Measurements from ENCODE around the gene RGS6. TPM values are rescaled to one million over a fixed set of nuclear protein-coding genes. Genes with fewer than 3 reads are reported as not detected.

The RGS6 gene
- total RNA-seq, 1 experiment from 2014 or later, result not detected

GRCh38 chr14:72433511-72433910 is 501.3 kb downstream of the RGS6 start:
- no peaks in the 10 kb centered on the region for H3K27me3 ChIP-seq
- H3K9me3 ChIP-seq (replicated peaks), result no peaks in the 10 kb centered on the region
- H3K4me3 ChIP-seq, result no peak overlapping the region
- no peaks in the 10 kb centered on the region for H3K36me3 ChIP-seq
- no peaks in the 10 kb centered on the region; the same call in 1 of the 2 replicates for H3K4me1 ChIP-seq
- H3K27ac ChIP-seq, result no peak overlapping the region
- DNase-seq, result no peak

GRCh38 chr14:72434856-72435255 is 502.6 kb downstream of the RGS6 start:
- no peaks in the 10 kb centered on the region; the same call in 1 of the 2 replicates for H3K4me1 ChIP-seq
- no peaks in the 10 kb centered on the region for H3K27me3 ChIP-seq
- H3K9me3 ChIP-seq (replicated peaks), result no peaks in the 10 kb centered on the region
- no peak overlapping the region for H3K27ac ChIP-seq
- no peak overlapping the region for H3K4me3 ChIP-seq
- no peaks in the 10 kb centered on the region for H3K36me3 ChIP-seq
- no peak for DNase-seq

DNA sequence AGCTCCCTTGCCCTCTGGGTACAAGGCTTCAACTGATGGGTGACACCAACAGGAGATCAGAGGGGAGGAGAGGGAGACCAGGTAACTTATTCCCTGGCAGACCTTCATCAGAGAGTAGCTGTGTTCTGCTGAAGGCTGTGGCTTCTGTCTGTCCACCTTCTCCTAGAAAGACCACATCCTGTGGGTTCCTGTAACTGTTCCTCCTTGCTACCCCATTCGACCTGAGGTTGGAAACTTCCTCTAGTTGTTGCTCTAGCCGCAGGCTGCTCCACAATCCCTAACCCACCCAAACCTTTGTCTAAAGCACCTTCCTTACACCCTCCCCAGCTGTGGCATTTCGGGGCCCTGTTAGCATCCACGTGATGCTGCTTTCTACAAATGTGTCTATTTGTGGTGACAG is 507.5 kb downstream of the RGS6 start:
- Histone ChIP-seq H3K9me3 (replicated peaks) (no peaks in the 10 kb centered on the region), H3K4me1 (no peaks in the 10 kb centered on the region), H3K36me3 (no peaks in the 10 kb centered on the region), H3K27ac (no peak overlapping the region), H3K4me3 (no peak overlapping the region), H3K27me3 (no peaks in the 10 kb centered on the region)
- no peak for DNase-seq

DNA sequence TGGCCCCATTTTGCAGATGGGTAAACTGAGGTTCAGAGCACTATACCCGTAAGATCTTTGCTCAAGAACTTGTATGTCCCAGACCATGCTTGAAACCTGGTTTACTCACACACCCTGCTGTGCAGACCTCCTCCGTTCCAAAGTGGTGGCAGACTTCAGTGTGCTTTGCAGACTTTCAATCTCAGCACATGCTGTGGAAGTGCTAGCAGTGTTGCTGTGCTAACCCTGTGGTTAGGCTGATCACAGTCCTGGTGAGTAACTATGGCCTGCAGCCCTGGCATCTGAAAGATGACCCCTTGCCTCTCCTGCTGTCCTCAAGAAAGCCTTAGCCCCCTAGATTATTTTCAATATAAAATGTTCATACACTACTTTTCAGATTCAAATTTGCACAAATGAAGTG is 511.0 kb downstream of the RGS6 start:
- Histone ChIP-seq H3K27ac (peak overlapping the region; percentile 3; the same call in 1 of the 2 replicates), H3K4me3 (no peak overlapping the region), H3K27me3 (no peaks in the 10 kb centered on the region), H3K4me1 (0 out of 2 replicates have a peak, but pooled peaks cover 2% of the 10 kb centered on the region), H3K36me3 (no peaks in the 10 kb centered on the region), H3K9me3 (replicated peaks) (no peaks in the 10 kb centered on the region)
- no peak for DNase-seq

- H3K27me3 ChIP-seq, result no peaks in the 10 kb centered on the region
- DNase-seq, result no peak
- no peaks in the 10 kb centered on the region for H3K9me3 ChIP-seq (replicated peaks)
- peak overlapping the region; percentile 3; the same call in 1 of the 2 replicates for H3K27ac ChIP-seq
- no peak overlapping the region for H3K4me3 ChIP-seq
- no peaks in the 10 kb centered on the region for H3K36me3 ChIP-seq
- 0 out of 2 replicates have a peak, but pooled peaks cover 2% of the 10 kb centered on the region for H3K4me1 ChIP-seq
Measured at GRCh38 chr14:72443991-72444441, 511.8 kb downstream of the RGS6 start.

- no peak overlapping the region for H3K4me3 ChIP-seq
- H3K27ac ChIP-seq, result no peak overlapping the region; the same call in 1 of the 2 replicates
- no peaks in the 10 kb centered on the region for H3K27me3 ChIP-seq
- DNase-seq, result peak; percentile 36 to 56
- H3K4me1 ChIP-seq, result 0 out of 2 replicates have a peak, but pooled peaks cover 2% of the 10 kb centered on the region
- H3K9me3 ChIP-seq (replicated peaks), result no peaks in the 10 kb centered on the region
- no peaks in the 10 kb centered on the region for H3K36me3 ChIP-seq
Measured at GRCh38 chr14:72444701-72445100, 512.5 kb downstream of the RGS6 start.

DNA sequence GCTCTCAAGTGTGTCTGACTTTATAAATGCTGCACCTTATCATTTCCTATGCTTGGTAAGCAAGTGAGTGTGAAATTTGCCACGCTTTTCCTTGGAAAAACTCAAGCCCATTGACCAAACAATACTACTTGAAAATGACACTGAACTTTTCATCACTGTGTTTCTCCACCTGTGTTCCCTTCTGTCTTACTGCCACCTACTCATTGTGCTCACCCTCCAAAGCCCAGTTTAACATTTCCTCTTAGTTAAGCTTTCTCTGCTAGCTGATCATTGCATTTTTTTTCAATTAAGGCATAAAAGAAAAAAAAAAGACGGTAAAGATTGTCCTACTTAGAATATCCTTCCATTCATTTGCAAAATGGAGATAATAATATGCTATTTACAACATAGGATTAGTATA is 516.0 kb downstream of the RGS6 start:
- Histone ChIP-seq H3K9me3 (replicated peaks) (no peaks in the 10 kb centered on the region), H3K4me1 (peaks cover 15% of the 10 kb centered on the region), H3K27ac (no peak overlapping the region), H3K4me3 (no peak overlapping the region), H3K27me3 (no peaks in the 10 kb centered on the region), H3K36me3 (no peaks in the 10 kb centered on the region)
- no peak for DNase-seq

DNA sequence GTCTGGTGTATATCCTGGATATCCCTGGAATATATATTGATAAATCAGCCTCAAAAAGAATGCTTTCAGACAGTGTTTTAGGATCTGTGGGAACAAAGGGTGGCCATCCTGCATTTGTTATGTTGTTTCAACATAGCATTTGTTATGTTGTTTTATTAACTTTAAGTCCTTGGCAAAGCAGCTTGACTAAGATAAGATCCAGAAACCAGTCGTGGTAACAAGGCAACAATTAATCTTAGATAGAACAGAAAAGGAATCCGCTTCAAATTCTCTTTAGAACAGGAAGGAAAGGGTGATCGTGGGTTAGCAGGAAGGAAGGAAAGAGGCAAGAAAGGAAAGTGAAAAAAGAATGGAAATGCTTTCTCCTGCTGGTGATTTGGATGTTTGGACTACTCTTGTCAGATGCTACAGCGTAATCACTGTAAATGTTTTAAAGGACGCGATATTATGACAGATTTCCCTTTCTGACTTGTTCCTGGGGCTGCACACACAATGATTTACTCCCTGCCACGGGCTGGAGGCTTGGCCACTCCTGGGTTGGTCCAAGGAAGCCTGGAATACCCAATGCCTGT is 518.3 kb downstream of the RGS6 start:
- Histone ChIP-seq H3K27me3 (no peaks in the 10 kb centered on the region), H3K27ac (peak overlapping the region; percentile 53; the same call in 1 of the 2 replicates), H3K9me3 (replicated peaks) (no peaks in the 10 kb centered on the region), H3K4me1 (peaks cover 13% of the 10 kb centered on the region), H3K36me3 (no peaks in the 10 kb centered on the region), H3K4me3 (no peak overlapping the region)
- no peak for DNase-seq

GRCh38 chr14:72451054-72451972 is 519.1 kb downstream of the RGS6 start:
- H3K27ac ChIP-seq, result peak overlapping the region; percentile 53
- no peaks in the 10 kb centered on the region for H3K9me3 ChIP-seq (replicated peaks)
- H3K4me1 ChIP-seq, result peaks cover 13% of the 10 kb centered on the region
- no peak overlapping the region for H3K4me3 ChIP-seq
- no peaks in the 10 kb centered on the region for H3K27me3 ChIP-seq
- peak in 1 of 2 experiments; percentile 41 for DNase-seq
- H3K36me3 ChIP-seq, result no peaks in the 10 kb centered on the region

- no peaks in the 10 kb centered on the region for H3K9me3 ChIP-seq (replicated peaks)
- H3K27me3 ChIP-seq, result no peaks in the 10 kb centered on the region
- H3K36me3 ChIP-seq, result no peaks in the 10 kb centered on the region
- H3K4me3 ChIP-seq, result no peak overlapping the region
- no peak overlapping the region for H3K27ac ChIP-seq
- no peak for DNase-seq
- H3K4me1 ChIP-seq, result peaks cover 13% of the 10 kb centered on the region
Measured at GRCh38 chr14:72452774-72453173, 520.5 kb downstream of the RGS6 start.

GRCh38 chr14:72454388-72455160 is 522.3 kb downstream of the RGS6 start:
- peaks cover 13% of the 10 kb centered on the region for H3K4me1 ChIP-seq
- H3K27ac ChIP-seq, result no peak overlapping the region
- H3K27me3 ChIP-seq, result no peaks in the 10 kb centered on the region
- no peak overlapping the region for H3K4me3 ChIP-seq
- H3K9me3 ChIP-seq (replicated peaks), result no peaks in the 10 kb centered on the region
- H3K36me3 ChIP-seq, result no peaks in the 10 kb centered on the region
- DNase-seq, result no peak

DNA sequence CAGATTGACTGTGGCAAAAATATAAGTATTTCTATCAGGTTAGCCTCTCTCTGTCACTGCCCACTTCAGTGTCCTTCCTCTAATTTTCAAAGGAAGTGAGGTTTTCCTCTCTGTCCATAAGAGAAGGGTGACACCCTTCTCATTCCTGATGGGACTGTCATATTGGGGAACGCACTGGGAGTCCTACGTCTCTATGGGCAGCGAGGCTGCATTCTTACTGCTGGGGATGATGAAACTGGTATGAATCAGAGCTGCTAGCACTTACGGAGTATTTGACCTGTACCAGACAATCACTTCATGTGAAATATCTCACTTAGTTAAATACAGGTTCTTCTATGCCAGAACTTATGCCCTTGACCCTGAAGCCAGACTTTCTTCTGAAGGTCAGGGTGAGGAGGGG is 525.4 kb downstream of the RGS6 start:
- Histone ChIP-seq H3K27ac (no peak overlapping the region), H3K27me3 (no peaks in the 10 kb centered on the region), H3K4me1 (no peaks in the 10 kb centered on the region), H3K4me3 (no peak overlapping the region), H3K36me3 (no peaks in the 10 kb centered on the region), H3K9me3 (replicated peaks) (no peaks in the 10 kb centered on the region)
- no peak for DNase-seq

- Histone ChIP-seq H3K4me1 (no peaks in the 10 kb centered on the region; the same call in 1 of the 2 replicates), H3K4me3 (no peak overlapping the region), H3K27me3 (no peaks in the 10 kb centered on the region), H3K27ac (no peak overlapping the region), H3K36me3 (no peaks in the 10 kb centered on the region), H3K9me3 (replicated peaks) (peaks cover 3% of the 10 kb centered on the region; the same call in 1 of the 2 replicates)
- no peak for DNase-seq
Measured at GRCh38 chr14:72462056-72462455, 529.8 kb downstream of the RGS6 start.

GRCh38 chr14:72463291-72463866 is 531.1 kb downstream of the RGS6 start:
- no peak overlapping the region for H3K27ac ChIP-seq
- peaks cover 3% of the 10 kb centered on the region; the same call in 1 of the 2 replicates for H3K9me3 ChIP-seq (replicated peaks)
- no peak overlapping the region for H3K4me3 ChIP-seq
- no peaks in the 10 kb centered on the region for H3K36me3 ChIP-seq
- H3K4me1 ChIP-seq, result no peaks in the 10 kb centered on the region; the same call in 1 of the 2 replicates
- H3K27me3 ChIP-seq, result no peaks in the 10 kb centered on the region
- DNase-seq, result peak in 1 of 2 experiments; percentile 13
